Measurements from ENCODE around the gene AP5S1. TPM values are rescaled to one million over a fixed set of nuclear protein-coding genes. Genes with fewer than 3 reads are reported as not detected.

Gene AP5S1, protein sequence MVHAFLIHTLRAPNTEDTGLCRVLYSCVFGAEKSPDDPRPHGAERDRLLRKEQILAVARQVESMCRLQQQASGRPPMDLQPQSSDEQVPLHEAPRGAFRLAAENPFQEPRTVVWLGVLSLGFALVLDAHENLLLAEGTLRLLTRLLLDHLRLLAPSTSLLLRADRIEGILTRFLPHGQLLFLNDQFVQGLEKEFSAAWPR
- total RNA-seq, result 6.9 TPM
- 8.4 TPM for polyA plus RNA-seq
- long read RNA-seq, donor 1, result 0 reads
- long read RNA-seq, donor 2, full-length matches to known transcripts, result 7 of 13 reads
- long read RNA-seq, donor 2, partial matches to known transcripts, result 6 of 13 reads
- long read RNA-seq, donor 2, other reads (novel, unspliced or antisense), result 0 of 13 reads
- long read RNA-seq, donor 3, full-length matches to known transcripts, result 3 of 3 reads
- long read RNA-seq, donor 3, partial matches to known transcripts, result 0 of 3 reads
- long read RNA-seq, donor 3, other reads (novel, unspliced or antisense), result 0 of 3 reads
- long read RNA-seq, donor 4, result 0 reads
- long read RNA-seq, donor 5, full-length matches to known transcripts, result 5 of 5 reads
- long read RNA-seq, donor 5, partial matches to known transcripts, result 0 of 5 reads
- long read RNA-seq, donor 5, other reads (novel, unspliced or antisense), result 0 of 5 reads
- long read RNA-seq, donor 6, full-length matches to known transcripts, result 6 of 6 reads
- long read RNA-seq, donor 6, partial matches to known transcripts, result 0 of 6 reads
- long read RNA-seq, donor 6, other reads (novel, unspliced or antisense), result 0 of 6 reads
- long read RNA-seq, donor 7, full-length matches to known transcripts, result 2 of 2 reads
- long read RNA-seq, donor 7, partial matches to known transcripts, result 0 of 2 reads
- long read RNA-seq, donor 7, other reads (novel, unspliced or antisense), result 0 of 2 reads
- long read RNA-seq, donor 8, partial matches to known transcripts, result 0 of 2 reads
- long read RNA-seq, donor 8, other reads (novel, unspliced or antisense), result 0 of 2 reads
- long read RNA-seq, donor 9, result 0 reads
- long read RNA-seq, donor 10, full-length matches to known transcripts, result 3 of 3 reads
- long read RNA-seq, donor 10, partial matches to known transcripts, result 0 of 3 reads
- long read RNA-seq, donor 10, other reads (novel, unspliced or antisense), result 0 of 3 reads

DNA sequence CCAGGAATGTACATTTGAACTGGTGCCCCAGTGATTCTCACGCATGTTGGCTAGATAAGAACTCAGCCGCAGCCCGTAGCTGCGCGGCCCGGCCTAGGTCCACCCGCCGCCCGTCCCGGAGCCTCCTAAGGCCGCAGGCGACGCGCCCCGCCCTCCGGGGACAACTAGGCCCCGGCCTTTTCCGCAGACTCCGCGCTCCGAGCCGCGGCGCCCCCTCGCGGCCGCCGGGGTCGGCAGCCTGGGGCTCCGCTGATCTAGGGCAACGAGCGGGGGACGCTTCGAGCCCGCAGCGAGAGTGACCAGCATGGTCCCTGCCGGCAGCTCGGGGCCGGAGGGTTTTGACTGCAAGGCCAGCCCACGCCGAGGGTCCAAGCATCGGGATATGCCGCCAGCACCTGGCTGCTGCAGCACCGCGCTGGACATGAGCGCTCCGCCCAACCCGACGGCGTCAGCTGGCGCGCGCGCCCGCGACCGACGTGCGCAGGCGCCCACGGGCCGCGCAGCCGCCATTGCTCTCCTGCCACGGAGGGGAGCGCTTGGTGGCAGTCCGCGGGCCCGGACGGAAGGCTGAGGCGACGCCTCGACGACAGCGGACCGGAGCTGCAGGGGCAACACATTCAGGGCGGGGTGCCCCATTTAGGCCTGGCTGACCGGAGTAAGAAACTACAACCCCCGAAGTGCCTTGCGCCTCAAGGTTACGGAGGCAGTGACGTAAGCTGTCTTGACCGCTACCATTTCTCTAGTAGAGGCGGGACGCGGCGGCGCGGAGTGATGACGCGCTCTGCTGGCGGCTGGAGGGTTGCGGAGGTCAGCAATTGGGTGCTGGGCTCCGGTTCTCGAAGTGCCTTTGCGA is at the start of gene AP5S1:
Gene AP5S1, plus strand, starts transcription at position 500 of the 853 bp plus-strand sequence. CDS start 1,571 bp downstream, outside the sequence.
- Histone ChIP-seq H3K4me1 (ENCODE audit: control insufficient read depth in 2 of 2, insufficient read depth in 2 of 2, low read length in 2 of 2) (peaks cover 20 to 42% of the 10 kb centered on the region in 2 donors), H3K9me3 (ENCODE audit: control insufficient read depth in 2 of 2, insufficient read depth in 1 of 2, low read length in 1 of 2) (peaks cover 0 to 8% of the 10 kb centered on the region in 2 donors), H3K4me3 (ENCODE audit: low read length in 2 of 2) (peak within 1 kb of the TSS; percentile 84 to 87), H3K27ac (ENCODE audit: low read depth in 1 of 2, low read length in 1 of 2) (peak within 1 kb of the TSS; percentile 98 to 100), H3K36me3 (ENCODE audit: control insufficient read depth in 2 of 2, insufficient read depth in 2 of 2, low read length in 1 of 2) (peaks cover 18 to 23% of the 10 kb centered on the region in 2 donors), H3K27me3 (ENCODE audit: control insufficient read depth in 2 of 2, insufficient read depth in 1 of 2, low read length in 1 of 2) (no peaks in the 10 kb centered on the region)
- WGBS, result under 1% methylated on average over 96 of the region's 96 CpGs
- peak; percentile 81 to 96 (median 91) for DNase-seq (ENCODE audit: low read depth in 6 of 9, low spot score in 9 of 9)

DNA sequence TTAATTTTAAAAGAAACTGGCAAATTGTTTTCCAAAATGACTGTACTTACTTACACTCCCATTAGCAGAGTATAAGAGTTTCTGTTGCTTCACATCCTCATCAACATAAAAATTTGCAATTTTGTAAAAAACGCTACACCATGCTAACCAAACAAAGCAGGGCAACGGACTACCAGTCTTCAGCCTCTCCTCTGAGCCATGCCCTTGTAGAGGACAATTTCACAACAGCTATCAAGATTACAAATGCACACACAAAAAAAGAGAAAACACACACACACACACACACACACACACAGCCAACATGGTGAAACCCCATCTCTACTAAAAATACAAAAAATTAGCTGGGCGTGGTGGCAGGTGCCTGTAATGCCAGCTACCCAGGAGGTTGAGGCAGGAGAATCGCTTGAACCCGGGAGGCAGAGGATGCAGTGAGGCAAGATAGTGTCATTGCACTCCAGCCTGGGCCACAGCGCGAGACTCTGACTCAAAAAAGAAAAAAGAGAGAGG is 48.7 kb upstream of the AP5S1 start:
- 92% methylated on average over 7 of the region's 7 CpGs for WGBS
- Histone ChIP-seq H3K9me3 (ENCODE audit: control insufficient read depth in 2 of 2, insufficient read depth in 1 of 2, low read length in 1 of 2) (peaks cover 0 to 2% of the 10 kb centered on the region in 2 donors), H3K4me3 (ENCODE audit: low read length in 2 of 2) (no peak overlapping the region), H3K4me1 (ENCODE audit: control insufficient read depth in 2 of 2, insufficient read depth in 2 of 2, low read length in 2 of 2) (peaks cover 14 to 22% of the 10 kb centered on the region in 2 donors), H3K27ac (ENCODE audit: low read depth in 1 of 2, low read length in 1 of 2) (no peak overlapping the region), H3K36me3 (ENCODE audit: control insufficient read depth in 2 of 2, insufficient read depth in 2 of 2, low read length in 1 of 2) (no peaks in the 10 kb centered on the region), H3K27me3 (ENCODE audit: control insufficient read depth in 2 of 2, insufficient read depth in 1 of 2, low read length in 1 of 2) (peaks cover 0 to 23% of the 10 kb centered on the region in 2 donors)
- no peak for DNase-seq (ENCODE audit: low read depth in 6 of 9, low spot score in 9 of 9)

DNA sequence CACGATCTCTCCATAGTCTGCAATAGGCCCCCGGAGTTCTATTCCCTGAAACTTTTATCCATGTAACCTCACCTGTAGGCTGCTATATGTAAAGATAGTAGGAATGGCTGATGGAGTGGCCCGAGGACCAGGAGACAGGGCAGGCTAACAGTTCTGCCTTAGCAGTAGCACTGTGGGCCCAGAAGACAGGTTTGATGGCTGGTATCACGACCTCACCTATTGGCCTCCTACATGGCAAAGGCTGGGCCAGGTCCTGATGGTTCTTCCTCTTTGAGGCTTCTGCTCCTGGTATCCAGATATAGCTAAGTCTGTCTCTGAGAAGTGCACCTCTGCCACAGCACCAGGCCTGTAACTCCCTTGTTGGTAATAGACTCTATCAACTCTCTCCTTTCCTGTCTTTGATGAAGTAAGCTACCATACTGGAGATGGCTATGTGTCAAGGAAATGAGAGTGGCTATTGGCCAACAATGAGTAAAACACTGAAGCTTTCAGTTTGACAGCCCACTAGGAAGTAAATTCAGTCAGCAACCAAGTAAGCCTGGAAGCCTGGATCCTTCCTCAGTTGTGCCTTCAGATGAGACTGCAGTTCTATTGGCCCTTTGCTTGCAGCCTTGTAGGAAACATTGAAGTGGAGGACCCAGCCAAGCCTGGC is 44.8 kb upstream of the AP5S1 start:
- Histone ChIP-seq H3K4me3 (ENCODE audit: low read length in 2 of 2) (no peak overlapping the region), H3K9me3 (ENCODE audit: control insufficient read depth in 2 of 2, insufficient read depth in 1 of 2, low read length in 1 of 2) (peaks cover 0 to 2% of the 10 kb centered on the region in 2 donors), H3K27me3 (ENCODE audit: control insufficient read depth in 2 of 2, insufficient read depth in 1 of 2, low read length in 1 of 2) (peaks cover 24 to 54% of the 10 kb centered on the region in 2 donors), H3K36me3 (ENCODE audit: control insufficient read depth in 2 of 2, insufficient read depth in 2 of 2, low read length in 1 of 2) (no peaks in the 10 kb centered on the region), H3K4me1 (ENCODE audit: control insufficient read depth in 2 of 2, insufficient read depth in 2 of 2, low read length in 2 of 2) (peaks cover 3 to 13% of the 10 kb centered on the region in 2 donors), H3K27ac (ENCODE audit: low read depth in 1 of 2, low read length in 1 of 2) (no peak overlapping the region)
- WGBS, result 97% methylated on average over 4 of the region's 4 CpGs
- DNase-seq (ENCODE audit: low read depth in 6 of 9, low spot score in 9 of 9), result no peak

DNA sequence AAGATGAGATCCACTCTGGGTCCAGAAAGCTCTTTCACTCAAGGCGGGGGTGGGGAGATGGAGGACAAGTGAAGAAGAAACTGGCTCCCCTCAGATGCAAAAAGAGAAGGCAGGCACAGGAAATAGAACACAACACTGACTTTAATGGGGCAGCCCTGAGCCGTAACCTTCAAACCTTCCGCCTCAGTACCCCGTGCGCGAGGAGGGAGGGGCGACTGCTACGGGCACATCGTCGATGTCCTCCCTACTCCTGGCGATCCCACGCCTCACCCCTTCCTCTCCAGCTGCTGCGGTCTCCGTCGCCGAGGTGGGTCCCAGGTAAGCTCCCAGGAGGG is 43.0 kb upstream of the AP5S1 start:
- H3K36me3 ChIP-seq (ENCODE audit: control insufficient read depth in 2 of 2, insufficient read depth in 2 of 2, low read length in 1 of 2), result no peaks in the 10 kb centered on the region
- WGBS, result 10% methylated on average over 16 of the region's 16 CpGs
- H3K4me3 ChIP-seq (ENCODE audit: low read length in 2 of 2), result peak overlapping the region in 1 of 2 donors; percentile 31
- H3K27me3 ChIP-seq (ENCODE audit: control insufficient read depth in 2 of 2, insufficient read depth in 1 of 2, low read length in 1 of 2), result peaks cover 30 to 65% of the 10 kb centered on the region in 2 donors
- H3K9me3 ChIP-seq (ENCODE audit: control insufficient read depth in 2 of 2, insufficient read depth in 1 of 2, low read length in 1 of 2), result peaks cover 0 to 2% of the 10 kb centered on the region in 2 donors
- no peak overlapping the region for H3K27ac ChIP-seq (ENCODE audit: low read depth in 1 of 2, low read length in 1 of 2)
- DNase-seq (ENCODE audit: low read depth in 6 of 9, low spot score in 9 of 9), result no peak
- peaks cover 9 to 22% of the 10 kb centered on the region in 2 donors for H3K4me1 ChIP-seq (ENCODE audit: control insufficient read depth in 2 of 2, insufficient read depth in 2 of 2, low read length in 2 of 2)

DNA sequence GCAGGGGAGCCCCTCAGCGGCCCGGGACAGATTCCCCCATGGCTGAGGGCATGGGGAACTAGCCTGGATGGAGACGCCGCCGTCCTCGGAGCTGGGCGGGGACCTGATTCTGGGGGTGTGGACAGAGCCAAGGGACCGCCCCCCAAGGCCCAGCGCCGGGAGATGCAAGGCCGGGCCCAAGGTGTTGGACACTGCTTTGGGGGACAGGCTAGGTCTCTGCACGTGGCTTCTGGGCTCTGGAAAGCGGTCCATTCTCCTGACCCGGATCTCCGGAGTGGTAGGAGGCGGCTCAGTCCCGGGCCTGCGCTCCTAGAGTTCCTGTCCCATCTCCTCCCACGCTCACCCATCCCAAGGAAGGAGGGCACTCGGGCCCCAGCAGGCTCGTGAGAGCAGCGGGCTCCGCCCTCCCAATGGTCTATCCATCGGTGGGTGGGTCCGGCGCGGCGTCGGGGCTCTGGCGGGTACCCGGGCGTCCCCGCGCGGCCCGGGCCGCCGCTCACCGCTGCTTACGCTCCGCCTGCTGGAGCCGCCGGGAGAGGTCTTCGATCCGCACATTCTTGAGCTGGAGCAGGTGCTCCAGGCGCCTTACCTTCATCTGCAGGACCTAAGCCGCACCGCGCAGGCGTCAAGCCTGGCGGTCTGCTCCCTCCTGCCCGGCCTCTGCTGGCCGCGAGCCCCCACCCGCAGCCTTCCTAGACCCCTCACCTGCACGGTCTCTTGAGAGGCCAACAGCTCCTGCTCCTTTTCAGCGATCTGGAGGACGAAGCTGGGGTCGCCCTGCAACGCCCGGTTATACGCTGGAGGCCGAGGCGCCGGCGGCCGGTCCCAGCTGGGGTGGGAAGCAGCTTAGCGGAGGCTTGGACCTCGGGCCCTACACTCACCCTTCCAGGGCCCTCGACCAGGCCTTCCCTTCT is 42.4 kb upstream of the AP5S1 start:
- Histone ChIP-seq H3K27me3 (ENCODE audit: control insufficient read depth in 2 of 2, insufficient read depth in 1 of 2, low read length in 1 of 2) (peaks cover 30 to 65% of the 10 kb centered on the region in 2 donors), H3K36me3 (ENCODE audit: control insufficient read depth in 2 of 2, insufficient read depth in 2 of 2, low read length in 1 of 2) (no peaks in the 10 kb centered on the region), H3K27ac (ENCODE audit: low read depth in 1 of 2, low read length in 1 of 2) (no peak overlapping the region), H3K9me3 (ENCODE audit: control insufficient read depth in 2 of 2, insufficient read depth in 1 of 2, low read length in 1 of 2) (peaks cover 0 to 2% of the 10 kb centered on the region in 2 donors), H3K4me1 (ENCODE audit: control insufficient read depth in 2 of 2, insufficient read depth in 2 of 2, low read length in 2 of 2) (peaks cover 9 to 22% of the 10 kb centered on the region in 2 donors), H3K4me3 (ENCODE audit: low read length in 2 of 2) (peak overlapping the region in 1 of 2 donors; percentile 31)
- no peak for DNase-seq (ENCODE audit: low read depth in 6 of 9, low spot score in 9 of 9)
- WGBS, result 3% methylated on average over 70 of the region's 70 CpGs

DNA sequence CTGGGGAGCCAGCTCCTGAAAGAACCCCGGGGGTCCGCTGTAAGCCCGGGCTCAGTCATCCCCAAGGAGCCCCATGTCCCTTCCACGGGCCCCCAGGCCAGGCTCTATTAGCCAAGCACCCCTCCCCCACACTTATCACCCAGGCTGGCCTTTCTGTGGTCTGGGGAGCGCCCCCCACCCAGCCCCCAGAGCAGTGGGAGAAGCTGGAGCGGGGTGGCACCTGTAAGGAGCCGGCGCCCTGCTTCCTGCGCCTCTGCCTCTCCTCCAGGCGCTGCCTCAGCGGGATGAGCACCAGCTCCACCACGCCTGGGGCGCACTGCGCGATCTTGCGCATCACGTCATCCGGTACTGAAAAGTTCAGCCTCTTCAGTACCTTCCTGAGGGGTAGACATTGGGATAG is 41.4 kb upstream of the AP5S1 start:
- Histone ChIP-seq H3K4me1 (ENCODE audit: control insufficient read depth in 2 of 2, insufficient read depth in 2 of 2, low read length in 2 of 2) (peaks cover 9 to 22% of the 10 kb centered on the region in 2 donors), H3K36me3 (ENCODE audit: control insufficient read depth in 2 of 2, insufficient read depth in 2 of 2, low read length in 1 of 2) (no peaks in the 10 kb centered on the region), H3K27ac (ENCODE audit: low read depth in 1 of 2, low read length in 1 of 2) (no peak overlapping the region), H3K9me3 (ENCODE audit: control insufficient read depth in 2 of 2, insufficient read depth in 1 of 2, low read length in 1 of 2) (peaks cover 0 to 2% of the 10 kb centered on the region in 2 donors), H3K4me3 (ENCODE audit: low read length in 2 of 2) (no peak overlapping the region), H3K27me3 (ENCODE audit: control insufficient read depth in 2 of 2, insufficient read depth in 1 of 2, low read length in 1 of 2) (peaks cover 30 to 65% of the 10 kb centered on the region in 2 donors)
- DNase-seq (ENCODE audit: low read depth in 6 of 9, low spot score in 9 of 9), result no peak
- 31% methylated on average over 18 of the region's 18 CpGs for WGBS

DNA sequence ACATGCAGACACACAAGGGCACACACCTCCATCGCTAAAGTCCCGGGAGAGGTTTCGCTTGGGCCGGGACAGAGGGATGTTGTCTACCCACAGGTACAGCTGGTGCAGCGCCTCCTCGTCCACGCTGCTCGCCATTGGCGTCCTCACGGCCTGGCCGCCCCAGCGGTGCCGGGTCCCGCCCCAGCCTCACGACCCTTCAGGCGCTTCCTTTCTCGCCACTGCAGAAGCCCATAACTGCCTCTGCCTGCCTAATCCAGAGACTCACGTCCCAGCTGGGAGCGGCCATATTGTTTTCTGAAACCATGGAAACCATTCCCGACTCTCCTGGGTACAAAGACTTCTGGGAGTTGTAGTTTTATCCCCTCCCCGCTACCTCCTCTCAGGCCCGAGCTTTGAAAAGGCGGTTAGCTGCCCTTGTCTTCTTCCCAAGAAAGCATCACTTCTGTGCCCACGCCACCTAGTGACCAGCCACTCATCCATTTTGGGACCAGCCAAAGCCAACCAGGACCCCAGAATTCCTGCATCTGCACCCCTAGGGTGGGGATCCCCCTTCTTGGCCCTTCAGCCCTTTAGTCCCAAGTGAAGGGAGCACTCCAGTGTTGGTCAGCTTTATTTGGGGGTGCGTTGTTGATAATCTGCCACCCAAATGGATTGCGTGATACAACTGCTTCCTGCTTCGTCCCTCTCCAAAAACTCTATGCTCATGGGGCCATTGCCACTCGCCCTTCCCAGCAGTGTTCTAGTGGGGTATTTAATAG is 39.0 kb upstream of the AP5S1 start, which contains the start of gene SPEF1:
Gene SPEF1, minus strand, starts transcription at position 296 of the 758 bp plus-strand sequence. Its CDS starts 161 bp downstream, at position 135.
- Histone ChIP-seq H3K36me3 (ENCODE audit: control insufficient read depth in 2 of 2, insufficient read depth in 2 of 2, low read length in 1 of 2) (peaks cover 0 to 6% of the 10 kb centered on the region in 2 donors), H3K27me3 (ENCODE audit: control insufficient read depth in 2 of 2, insufficient read depth in 1 of 2, low read length in 1 of 2) (peaks cover 30 to 53% of the 10 kb centered on the region in 2 donors), H3K4me3 (ENCODE audit: low read length in 2 of 2) (peak within 1 kb of the TSS in 1 of 2 donors; percentile 29), H3K4me1 (ENCODE audit: control insufficient read depth in 2 of 2, insufficient read depth in 2 of 2, low read length in 2 of 2) (peaks cover 11 to 25% of the 10 kb centered on the region in 2 donors), H3K27ac (ENCODE audit: low read depth in 1 of 2, low read length in 1 of 2) (no peak within 1 kb of the TSS), H3K9me3 (ENCODE audit: control insufficient read depth in 2 of 2, insufficient read depth in 1 of 2, low read length in 1 of 2) (no peaks in the 10 kb centered on the region)
- 22% methylated on average over 28 of the region's 28 CpGs for WGBS
- DNase-seq (ENCODE audit: low read depth in 6 of 9, low spot score in 9 of 9), result peak in 4 of 9 donors; percentile 46 to 75 (median 62)
